Measurements from ENCODE around the gene EVPL. TPM values are rescaled to one million over a fixed set of nuclear protein-coding genes. Genes with fewer than 3 reads are reported as not detected.
A peak's percentile ranks its signal among the peaks of the same experiment; 100 is the strongest.

EVPL gene
- total RNA-seq, 3 donors from 2014 or later = 1.6 to 8.0 (median 3.9) TPM

GRCh38 chr17:76050538-76051467 lies 23.7 kb upstream of the EVPL start:
- intact Hi-C loops (cut with DNase I; ENCODE audit: low total_unique reads) = no loop called here
- H3K4me1 ChIP-seq = no peaks in the 10 kb centered on the region
- no peak overlapping the region for H3K4me3 ChIP-seq
- H3K9me3 ChIP-seq = no peaks in the 10 kb centered on the region
- no peak for DNase-seq (ENCODE audit: low spot score in 2 of 2)
- no peak for TF ChIP-seq CTCF (IDR thresholded peaks at IDR 0.05)
- TF ChIP-seq POLR2AphosphoS5 (IDR thresholded peaks at IDR 0.05) = no peak
- TF ChIP-seq POLR2A (IDR thresholded peaks at IDR 0.05) = no peak
- H3K36me3 ChIP-seq = peaks cover 7% of the 10 kb centered on the region
- H3K27me3 ChIP-seq = no peaks in the 10 kb centered on the region
- peak overlapping the region in 1 of 2 donors; percentile 70 for H3K27ac ChIP-seq

GRCh38 chr17:76049836-76050537 lies 22.9 kb upstream of the EVPL start:
- intact Hi-C loops (cut with DNase I; ENCODE audit: low total_unique reads) = no loop called here
- Histone ChIP-seq H3K4me1 (no peaks in the 10 kb centered on the region), H3K27ac (peak overlapping the region in 1 of 2 donors; percentile 70), H3K9me3 (no peaks in the 10 kb centered on the region), H3K4me3 (no peak overlapping the region), H3K36me3 (peaks cover 7% of the 10 kb centered on the region), H3K27me3 (no peaks in the 10 kb centered on the region)
- no peak for DNase-seq (ENCODE audit: low spot score in 2 of 2)
- TF ChIP-seq POLR2A (IDR thresholded peaks at IDR 0.05) (no peak), POLR2AphosphoS5 (IDR thresholded peaks at IDR 0.05) (no peak), CTCF (IDR thresholded peaks at IDR 0.05) (no peak)

GRCh38 chr17:76049239-76049638 lies 22.1 kb upstream of the EVPL start:
- Histone ChIP-seq H3K27ac (no peak overlapping the region), H3K36me3 (peaks cover 7% of the 10 kb centered on the region), H3K4me1 (no peaks in the 10 kb centered on the region), H3K27me3 (no peaks in the 10 kb centered on the region), H3K9me3 (no peaks in the 10 kb centered on the region), H3K4me3 (no peak overlapping the region)
- intact Hi-C loops (cut with DNase I; ENCODE audit: low total_unique reads) = no loop called here
- TF ChIP-seq CTCF (IDR thresholded peaks at IDR 0.05) (no peak), POLR2AphosphoS5 (IDR thresholded peaks at IDR 0.05) (no peak), POLR2A (IDR thresholded peaks at IDR 0.05) (no peak)
- no peak for DNase-seq (ENCODE audit: low spot score in 2 of 2)

- H3K4me1 ChIP-seq = no peaks in the 10 kb centered on the region
- H3K36me3 ChIP-seq = peaks cover 7% of the 10 kb centered on the region
- H3K27me3 ChIP-seq = no peaks in the 10 kb centered on the region
- H3K27ac ChIP-seq = no peak overlapping the region
- intact Hi-C loops (cut with DNase I; ENCODE audit: low total_unique reads) = no loop called here
- no peak overlapping the region for H3K4me3 ChIP-seq
- TF ChIP-seq POLR2A (IDR thresholded peaks at IDR 0.05) (no peak), POLR2AphosphoS5 (IDR thresholded peaks at IDR 0.05) (no peak), CTCF (IDR thresholded peaks at IDR 0.05) (no peak)
- DNase-seq (ENCODE audit: low spot score in 2 of 2) = no peak
- H3K9me3 ChIP-seq = no peaks in the 10 kb centered on the region
These were observed 21.6 kb upstream of the EVPL start for GRCh38 chr17:76048711-76049110.
